PC-3 (cell line): ENCODE measurements around the gene RBBP4. TPM values are rescaled to one million over a fixed set of nuclear protein-coding genes. Genes with fewer than 3 reads are reported as not detected.

Experiments used
- ATAC-seq: fragments of 200-7000 bp; cut with Tn5 transposase; 2 replicates; pipeline ENCODE4 v1.9.1; 2020; ENCODE audit warnings: mild to moderate bottlenecking, moderate library complexity
- BruUV-seq: library from RNA; stranded (reverse); fragments of 400-500 nt; replicated peaks from 2 replicates; lab custom pipeline; 2021; lab: Mats Ljungman, UMichigan
- CTCF ChIA-PET: fragments of 300-600 bp; sonication (Branson Sonifier 250); formaldehyde crosslinking; loops from one replicate; lab custom pipeline; 2022; ENCODE audit warnings: antibody characterized with exemption; lab: Charles Lee
- POLR2A ChIA-PET: fragments of 300-600 bp; sonication (Branson Sonifier 250); formaldehyde crosslinking; loops from one replicate; lab custom pipeline; 2022; ENCODE audit warnings: antibody characterized with exemption; ENCODE audit not compliant: unreplicated experiment; lab: Charles Lee
- DNase-seq: peaks from one replicate; pipeline ENCODE4 v3.0.0-alpha.2; 2015
- H2AFZ ChIP-seq: fragments of 300-600 bp; sonication (generic); 2 replicates; pipeline ENCODE4 v1.6.0; 2016; ENCODE audit warnings: antibody characterized with exemption, low read length
- H3F3A ChIP-seq: fragments of 300-600 bp; sonication (generic); one replicate; pipeline ENCODE4 v1.6.0; 2017; ENCODE audit warnings: antibody characterized with exemption, low read length, control low read depth, mild to moderate bottlenecking; ENCODE audit not compliant: unreplicated experiment
- H3K27ac ChIP-seq: fragments of 300-600 bp; sonication (generic); 2 replicates; pipeline ENCODE4 v1.5.1; 2016; ENCODE audit warnings: mild to moderate bottlenecking, low read length
- H3K27me3 ChIP-seq: fragments of 300-600 bp; sonication (generic); 2 replicates; pipeline ENCODE4 v1.6.1; 2016; ENCODE audit warnings: low read length, mixed read lengths
- H3K36me3 ChIP-seq: fragments of 300-600 bp; sonication (generic); 2 replicates; pipeline ENCODE4 v1.6.1; 2016; ENCODE audit warnings: low read depth, mixed run types, low read length, mixed read lengths
- H3K4me1 ChIP-seq: fragments of 300-600 bp; sonication (generic); 2 replicates; pipeline ENCODE4 v1.5.1; 2016; ENCODE audit warnings: low read length; ENCODE audit not compliant: insufficient read depth
- H3K4me2 ChIP-seq: fragments of 300-600 bp; sonication (generic); 2 replicates; pipeline ENCODE4 v1.6.0; 2016; ENCODE audit warnings: low read length
- H3K4me3 ChIP-seq: fragments of 300-600 bp; sonication (generic); 2 replicates; pipeline ENCODE4 v1.5.1; 2016; ENCODE audit warnings: mild to moderate bottlenecking, low read length, mixed read lengths
- H3K79me2 ChIP-seq: fragments of 300-600 bp; sonication (generic); 2 replicates; pipeline ENCODE4 v1.6.1; 2017; ENCODE audit warnings: low read length, mixed read lengths
- H3K9ac ChIP-seq: fragments of 300-600 bp; sonication (generic); 2 replicates; pipeline ENCODE4 v1.6.0; 2016; ENCODE audit warnings: mild to moderate bottlenecking, low read length
- H3K9me2 ChIP-seq: fragments of 300-600 bp; sonication (generic); replicated peaks from 2 replicates; pipeline ENCODE4 v1.6.1; 2016; ENCODE audit warnings: mixed run types, low read length, mixed read lengths
- H3K9me3 ChIP-seq: fragments of 300-600 bp; sonication (generic); 2 replicates; pipeline ENCODE4 v1.6.1; 2016; ENCODE audit warnings: low read length, mixed read lengths
- H4K20me1 ChIP-seq: fragments of 300-600 bp; sonication (generic); 2 replicates; pipeline ENCODE4 v1.6.1; 2016; ENCODE audit warnings: low read length, mixed read lengths
- EZH2 ChIP-seq: fragments of 300-600 bp; sonication (generic); IDR thresholded peaks from one replicate; pipeline ENCODE4 v1.6.1; 2017; ENCODE audit warnings: antibody characterized with exemption, mild to moderate bottlenecking, low read length; ENCODE audit not compliant: unreplicated experiment
- EZH2phosphoT487 ChIP-seq: fragments of 300-600 bp; sonication (generic); IDR thresholded peaks from 2 replicates; pipeline ENCODE4 v1.6.1; 2018; ENCODE audit warnings: mild to moderate bottlenecking, antibody characterized with exemption, low read length, borderline replicate concordance
- intact Hi-C: fragments of 100-400 bp; cut with micrococcal nuclease; formaldehyde crosslinking; loops from 2 replicates; pipeline ENCODE4 v1.9.0; 2023
- total RNA-seq: library from RNA; depleted of rRNA; stranded (reverse); fragments of >200 nt; gene quantifications from 2 replicates; pipeline ENCODE4 v1.2.3, GENCODE V29; 2014
- TF ChIP-seq, protein P1 (sequence below): fragments of 300-600 bp; sonication (generic); conservative IDR thresholded peaks from 2 replicates; pipeline ENCODE4 v1.5.1; 2017; ENCODE audit warnings: antibody characterized with exemption, low read depth, mild to moderate bottlenecking, low read length

RBBP4 gene
- total RNA-seq, 1 experiment from 2014 or later, result 201 TPM

DNA sequence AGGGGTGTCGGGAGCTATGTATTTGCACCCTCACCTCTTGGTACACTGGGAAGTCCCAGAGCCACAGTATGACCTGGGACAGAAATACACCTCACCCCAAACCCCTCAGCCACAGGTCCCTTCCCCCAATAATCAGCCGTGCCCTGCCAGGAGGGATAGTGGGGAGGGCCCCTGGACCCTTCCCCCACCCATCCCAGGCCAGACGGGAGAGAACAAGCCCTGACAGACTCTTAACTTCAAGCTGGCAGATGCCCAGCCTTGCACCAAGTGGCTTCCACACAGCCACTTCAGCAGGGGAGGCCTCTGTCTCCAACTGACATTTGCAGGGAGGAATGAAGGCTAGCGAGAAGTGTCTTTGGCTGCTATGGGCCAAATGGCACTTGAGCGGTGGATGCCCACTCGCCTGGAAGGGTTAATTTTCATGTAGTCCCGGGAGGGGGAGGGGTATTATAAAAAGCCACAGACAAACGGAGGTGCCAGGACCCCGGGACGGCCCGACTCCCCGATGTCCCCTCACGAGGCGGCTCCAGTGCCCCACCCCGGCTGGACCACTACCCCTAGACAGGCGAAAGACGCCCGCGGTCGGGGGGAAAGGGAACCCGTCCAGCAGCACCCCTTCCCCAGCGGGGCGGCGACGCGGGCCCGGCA, 51.1 kb downstream of the RBBP4 start:
- peak; percentile 19 for DNase-seq
- Histone ChIP-seq H3K9ac (peak overlapping the region; percentile 78), H4K20me1 (no peaks in the 10 kb centered on the region), H3K4me1 (peaks cover 18% of the 10 kb centered on the region), H3F3A (no peaks in the 10 kb centered on the region), H3K27me3 (no peaks in the 10 kb centered on the region), H3K4me2 (peak overlapping the region; percentile 100), H3K36me3 (no peaks in the 10 kb centered on the region), H3K4me3 (peak overlapping the region; percentile 92), H3K9me2 (no peaks in the 10 kb centered on the region), H3K9me3 (no peaks in the 10 kb centered on the region), H3K79me2 (no peaks in the 10 kb centered on the region), H3K27ac (no peak overlapping the region), H2AFZ (peak overlapping the region; percentile 100; the same call in 1 of the 2 replicates)
- BruUV-seq, result TSS peak; percentile 68
- ChIA-PET CTCF (no interaction called here), POLR2A (no interaction called here)
- intact Hi-C loops, result no loop called here
- TF ChIP-seq, protein P1, sequence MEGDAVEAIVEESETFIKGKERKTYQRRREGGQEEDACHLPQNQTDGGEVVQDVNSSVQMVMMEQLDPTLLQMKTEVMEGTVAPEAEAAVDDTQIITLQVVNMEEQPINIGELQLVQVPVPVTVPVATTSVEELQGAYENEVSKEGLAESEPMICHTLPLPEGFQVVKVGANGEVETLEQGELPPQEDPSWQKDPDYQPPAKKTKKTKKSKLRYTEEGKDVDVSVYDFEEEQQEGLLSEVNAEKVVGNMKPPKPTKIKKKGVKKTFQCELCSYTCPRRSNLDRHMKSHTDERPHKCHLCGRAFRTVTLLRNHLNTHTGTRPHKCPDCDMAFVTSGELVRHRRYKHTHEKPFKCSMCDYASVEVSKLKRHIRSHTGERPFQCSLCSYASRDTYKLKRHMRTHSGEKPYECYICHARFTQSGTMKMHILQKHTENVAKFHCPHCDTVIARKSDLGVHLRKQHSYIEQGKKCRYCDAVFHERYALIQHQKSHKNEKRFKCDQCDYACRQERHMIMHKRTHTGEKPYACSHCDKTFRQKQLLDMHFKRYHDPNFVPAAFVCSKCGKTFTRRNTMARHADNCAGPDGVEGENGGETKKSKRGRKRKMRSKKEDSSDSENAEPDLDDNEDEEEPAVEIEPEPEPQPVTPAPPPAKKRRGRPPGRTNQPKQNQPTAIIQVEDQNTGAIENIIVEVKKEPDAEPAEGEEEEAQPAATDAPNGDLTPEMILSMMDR, result no peak
- TF ChIP-seq EZH2 (no peak), EZH2phosphoT487 (no peak)
- ATAC-seq, result peak; percentile 8; the same call in 1 of the 2 replicates

DNA sequence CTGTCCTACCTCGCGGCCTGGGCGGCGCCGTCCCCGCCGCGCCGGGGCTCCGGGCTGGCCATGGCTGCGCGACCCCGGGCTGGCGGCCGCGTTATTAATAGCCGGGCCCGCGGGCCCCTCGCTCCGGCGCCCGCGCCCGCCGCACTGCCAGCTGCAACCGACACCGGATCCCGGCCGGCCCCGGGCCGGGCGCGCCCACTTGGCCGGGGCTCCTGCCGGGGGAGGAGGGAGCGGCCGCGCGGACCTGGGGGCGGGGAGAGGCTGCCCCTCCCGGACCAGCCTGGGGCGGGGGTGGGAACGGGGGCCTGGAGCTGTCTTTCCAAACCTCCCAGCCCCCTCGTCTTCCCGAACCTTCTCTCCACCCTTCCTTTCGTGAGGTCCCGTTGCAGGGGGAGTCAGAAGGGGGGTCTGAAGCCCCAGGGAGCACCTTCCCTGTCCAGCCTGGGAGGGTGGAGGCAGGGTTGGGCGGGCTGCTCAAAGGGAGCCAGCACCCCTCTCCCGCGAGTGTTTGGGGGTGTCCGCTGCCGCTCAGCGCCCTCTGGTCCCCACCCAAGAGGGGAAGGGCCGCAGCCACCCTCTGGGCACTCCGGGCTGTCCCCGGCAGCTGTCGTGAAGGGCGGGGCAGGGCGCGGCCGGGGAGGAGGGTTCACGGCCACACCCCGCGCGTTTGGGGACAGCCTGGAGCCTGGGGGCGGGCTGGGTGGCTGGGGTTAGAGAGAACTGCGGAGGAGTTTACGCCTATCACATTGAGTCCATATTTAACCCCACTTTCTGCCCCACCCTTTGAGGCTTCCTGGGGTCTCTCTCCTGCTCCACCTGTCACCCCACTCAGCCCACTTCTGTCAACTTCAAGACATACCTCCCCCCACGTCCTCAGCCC, 51.8 kb downstream of the RBBP4 start, which contains the start of gene SYNC:
TSS of gene SYNC (minus strand) at position 172 of the 880 bp plus-strand sequence. CDS start at position 62, 110 bp downstream.
- peak within 1 kb of the TSS; percentile 100 for H2AFZ ChIP-seq
- peak within 1 kb of the TSS; percentile 78 for H3K9ac ChIP-seq
- peak within 1 kb of the TSS; percentile 46 for H3K27ac ChIP-seq
- H3K9me2 ChIP-seq, result no peaks in the 10 kb centered on the region
- H3K36me3 ChIP-seq, result no peaks in the 10 kb centered on the region
- POLR2A ChIA-PET, result no interaction called here
- intact Hi-C loops, result no loop called here
- DNase-seq (peak; percentile 61), ATAC-seq (peak; percentile 76)
- peaks cover 18% of the 10 kb centered on the region for H3K4me1 ChIP-seq
- no peaks in the 10 kb centered on the region for H4K20me1 ChIP-seq
- H3K4me2 ChIP-seq, result peak within 1 kb of the TSS; percentile 100
- no peaks in the 10 kb centered on the region for H3K79me2 ChIP-seq
- no peaks in the 10 kb centered on the region for H3K27me3 ChIP-seq
- TF ChIP-seq EZH2, result no peak
- TF ChIP-seq, protein P1, result no peak
- no peak for TF ChIP-seq EZH2phosphoT487
- H3K9me3 ChIP-seq, result no peaks in the 10 kb centered on the region
- BruUV-seq, result no TSS peak
- CTCF ChIA-PET, result no interaction called here
- no peaks in the 10 kb centered on the region for H3F3A ChIP-seq
- H3K4me3 ChIP-seq, result peak within 1 kb of the TSS; percentile 92
